ENCODE measurements around the gene PKMYT1. TPM values are rescaled to one million over a fixed set of nuclear protein-coding genes. Genes with fewer than 3 reads are reported as not detected.

Gene PKMYT1
- total RNA-seq, 1 donor from 2014 or later: 6.1 TPM

- no peaks in the 10 kb centered on the region for H3K27me3 ChIP-seq (ENCODE audit: control insufficient read depth, insufficient read depth, low read length)
- peak overlapping the region; percentile 60 for H3K4me3 ChIP-seq (ENCODE audit: low read depth, low read length)
- no peak for DNase-seq (ENCODE audit: low read depth)
- no peak for TF ChIP-seq CTCF (IDR thresholded peaks at IDR 0.05; ENCODE audit: insufficient read depth, low read length, poor library complexity, severe bottlenecking)
- H3K36me3 ChIP-seq (ENCODE audit: control insufficient read depth, insufficient read depth, low read length): peaks cover 4% of the 10 kb centered on the region
These were observed 42.6 kb upstream of the PKMYT1 start for GRCh38 chr16:3022684-3023414.

- H3K4me3 ChIP-seq (ENCODE audit: low read depth, low read length): peak overlapping the region; percentile 88
- no peaks in the 10 kb centered on the region for H3K27me3 ChIP-seq (ENCODE audit: control insufficient read depth, insufficient read depth, low read length)
- peak; percentile 81 for DNase-seq (ENCODE audit: low read depth)
- peaks cover 4% of the 10 kb centered on the region for H3K36me3 ChIP-seq (ENCODE audit: control insufficient read depth, insufficient read depth, low read length)
- no peak for TF ChIP-seq CTCF (IDR thresholded peaks at IDR 0.05; ENCODE audit: insufficient read depth, low read length, poor library complexity, severe bottlenecking)
These were observed 42.0 kb upstream of the PKMYT1 start for GRCh38 chr16:3022208-3022683.

- peak; percentile 80 for DNase-seq (ENCODE audit: low read depth)
- peak overlapping the region; percentile 88 for H3K4me3 ChIP-seq (ENCODE audit: low read depth, low read length)
- H3K27me3 ChIP-seq (ENCODE audit: control insufficient read depth, insufficient read depth, low read length): no peaks in the 10 kb centered on the region
- TF ChIP-seq CTCF (IDR thresholded peaks at IDR 0.05; ENCODE audit: insufficient read depth, low read length, poor library complexity, severe bottlenecking): peak; percentile 55
- H3K36me3 ChIP-seq (ENCODE audit: control insufficient read depth, insufficient read depth, low read length): no peaks in the 10 kb centered on the region
These were observed 41.4 kb upstream of the PKMYT1 start for GRCh38 chr16:3021449-3022207.

- no peak for DNase-seq (ENCODE audit: low read depth)
- Histone ChIP-seq H3K36me3 (ENCODE audit: control insufficient read depth, insufficient read depth, low read length) (no peaks in the 10 kb centered on the region), H3K27me3 (ENCODE audit: control insufficient read depth, insufficient read depth, low read length) (no peaks in the 10 kb centered on the region), H3K4me3 (ENCODE audit: low read depth, low read length) (peak overlapping the region; percentile 88)
- TF ChIP-seq CTCF (IDR thresholded peaks at IDR 0.05; ENCODE audit: insufficient read depth, low read length, poor library complexity, severe bottlenecking): no peak
These were observed 40.6 kb upstream of the PKMYT1 start for GRCh38 chr16:3020604-3021448.

GRCh38 chr16:3020247-3020603, 40.0 kb upstream of the PKMYT1 start, which contains the start of gene TNFRSF12A:
TSS of gene TNFRSF12A (plus strand) at chr16:3020368. CDS start at chr16:3020398, 30 bp downstream.
- no peaks in the 10 kb centered on the region for H3K36me3 ChIP-seq (ENCODE audit: control insufficient read depth, insufficient read depth, low read length)
- no peak for DNase-seq (ENCODE audit: low read depth)
- TF ChIP-seq CTCF (IDR thresholded peaks at IDR 0.05; ENCODE audit: insufficient read depth, low read length, poor library complexity, severe bottlenecking): no peak
- H3K4me3 ChIP-seq (ENCODE audit: low read depth, low read length): peak within 1 kb of the TSS; percentile 88
- H3K27me3 ChIP-seq (ENCODE audit: control insufficient read depth, insufficient read depth, low read length): no peaks in the 10 kb centered on the region
